GM18498 (cell line): Measurements from ENCODE around the gene DDI2.
"Not testable (repeated sequence)": the region's sequence is repeated elsewhere in the genome, so short reads cannot be mapped to it uniquely, and the experiment has no call there.

Experiments used
- ATAC-seq: cut with Tn5 transposase; IDR thresholded peaks from one replicate; pipeline ENCODE4 v1.9.1; 2021; ENCODE audit warnings: mild to moderate bottlenecking, moderate library complexity; ENCODE audit not compliant: unreplicated experiment

Gene DDI2

GRCh38 chr1:15617173-15618076, at the start of gene DDI2:
Gene DDI2, plus strand, starts transcription at chr1:15617458. Its CDS starts 213 bp downstream, at chr1:15617671.
- peak; percentile 72 for ATAC-seq

GRCh38 chr1:15568387-15569073, 48.7 kb upstream of the DDI2 start:
- ATAC-seq: no peak

GRCh38 chr1:15570861-15571260, 46.4 kb upstream of the DDI2 start:
- ATAC-seq: no peak

DNA sequence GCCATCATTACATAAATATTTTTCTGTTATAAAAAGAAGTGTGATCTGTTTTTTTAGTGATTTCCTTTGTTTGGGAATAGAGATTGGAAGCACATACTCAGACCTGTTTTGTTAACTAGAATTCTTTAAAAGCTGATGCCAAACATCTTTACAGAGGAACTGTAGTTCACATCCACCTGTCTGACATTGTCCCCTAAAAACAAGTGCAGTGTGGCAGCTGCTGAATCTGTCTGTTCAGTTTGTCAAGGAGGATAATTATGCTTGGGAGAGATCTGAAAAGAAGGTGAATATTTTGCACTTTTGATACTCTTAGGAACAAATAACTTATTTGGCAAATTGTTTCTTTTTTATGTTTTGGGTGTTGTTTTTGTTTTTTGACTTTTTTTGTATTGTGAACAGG, 46.0 kb upstream of the DDI2 start:
- no peak for ATAC-seq

DNA sequence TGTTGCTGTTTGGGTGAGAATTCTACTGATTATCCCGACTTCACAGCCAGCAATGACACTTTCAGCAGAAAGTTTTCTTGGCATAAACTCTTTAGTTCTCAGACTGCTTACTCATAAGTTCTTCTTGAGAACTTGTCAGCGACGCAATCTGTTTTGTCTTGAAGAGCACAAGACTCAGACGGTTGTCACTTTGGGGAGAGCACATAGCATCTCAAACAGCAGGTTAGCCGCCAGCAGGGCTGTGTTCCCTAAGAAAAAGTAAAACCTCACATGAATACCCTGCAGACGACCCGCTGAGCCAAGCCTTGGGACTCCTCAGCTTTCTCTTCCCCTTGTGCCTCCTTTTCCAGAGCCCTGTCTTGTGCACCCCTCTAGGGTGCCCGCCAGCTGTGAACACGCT, 43.8 kb upstream of the DDI2 start:
- ATAC-seq: no peak

DNA sequence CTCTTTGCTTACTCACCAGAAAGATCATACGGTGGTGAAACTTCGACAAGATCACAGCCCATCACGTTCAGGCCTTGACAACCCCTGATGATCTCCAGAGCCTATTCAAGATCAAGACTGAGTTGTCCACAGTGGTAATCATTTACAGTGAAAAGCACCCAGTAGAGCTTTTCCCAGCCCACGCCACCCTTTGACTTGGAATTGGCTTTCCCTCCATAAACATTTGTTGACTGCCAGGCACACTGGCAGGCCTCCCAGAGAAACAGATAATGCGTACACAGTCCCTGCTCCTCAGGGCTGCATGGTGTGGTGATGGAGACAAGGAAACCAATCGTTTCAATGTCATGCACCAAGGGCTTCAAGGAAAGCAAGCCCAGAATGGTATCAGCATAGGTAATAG, 42.5 kb upstream of the DDI2 start:
- no peak for ATAC-seq

- no peak for ATAC-seq
Measured at GRCh38 chr1:15575549-15576150, 41.6 kb upstream of the DDI2 start.

DNA sequence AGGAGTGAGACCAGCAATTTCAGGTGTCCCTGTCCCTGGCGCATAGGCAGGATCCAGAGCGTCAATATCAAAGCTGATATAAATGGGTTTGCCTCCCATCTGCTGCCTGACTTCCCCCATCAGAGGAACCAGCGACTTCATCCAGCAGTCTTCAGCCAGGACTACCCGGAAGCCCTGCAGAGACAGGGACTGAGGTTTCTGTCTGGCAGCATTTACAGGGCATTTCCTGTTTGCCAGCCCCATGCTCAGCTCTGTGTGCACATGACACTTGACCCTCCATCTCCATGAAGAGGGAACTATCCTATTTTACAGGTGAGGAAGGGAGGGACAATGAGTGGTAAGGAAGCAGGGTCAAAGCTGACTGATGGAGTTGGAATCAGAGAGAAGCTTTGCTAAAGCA, 39.6 kb upstream of the DDI2 start:
- ATAC-seq: no peak

- ATAC-seq: peak; percentile 38
Measured at GRCh38 chr1:15578921-15579682, 38.2 kb upstream of the DDI2 start.

GRCh38 chr1:15579683-15580047, 37.6 kb upstream of the DDI2 start:
- ATAC-seq: peak; percentile 41

DNA sequence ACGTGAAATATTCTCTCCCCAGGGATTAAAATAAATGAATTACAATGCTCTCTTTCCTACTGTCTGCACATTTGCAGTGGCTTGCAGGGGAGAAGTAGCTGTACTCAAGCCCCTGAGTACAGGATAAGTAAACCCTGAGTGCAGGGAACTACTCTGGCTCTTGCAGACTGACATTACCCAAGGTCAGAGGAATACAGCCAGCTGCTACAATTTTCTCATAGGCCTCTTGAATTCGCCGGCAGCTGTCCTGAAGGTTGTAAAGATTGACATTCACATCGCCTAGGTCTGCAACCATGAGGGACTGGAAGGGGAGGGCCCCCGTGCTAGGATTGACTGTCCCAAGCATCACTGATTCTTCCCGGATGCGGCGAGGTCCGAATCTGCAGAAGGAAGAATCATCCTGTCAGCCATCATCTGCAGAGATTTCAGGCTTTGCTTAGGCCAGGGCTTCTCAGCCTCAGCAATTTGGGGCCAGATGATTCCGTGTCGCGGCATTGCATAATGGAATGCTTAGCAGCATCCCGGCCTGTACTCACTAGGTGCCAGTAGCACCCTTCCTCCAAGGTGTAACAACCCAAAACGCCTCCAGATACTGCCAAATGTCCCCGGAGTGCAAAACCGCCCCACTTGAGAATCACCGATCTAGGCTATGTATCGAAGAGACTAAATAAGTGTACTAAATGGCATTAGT, 34.1 kb upstream of the DDI2 start:
- ATAC-seq: no peak

DNA sequence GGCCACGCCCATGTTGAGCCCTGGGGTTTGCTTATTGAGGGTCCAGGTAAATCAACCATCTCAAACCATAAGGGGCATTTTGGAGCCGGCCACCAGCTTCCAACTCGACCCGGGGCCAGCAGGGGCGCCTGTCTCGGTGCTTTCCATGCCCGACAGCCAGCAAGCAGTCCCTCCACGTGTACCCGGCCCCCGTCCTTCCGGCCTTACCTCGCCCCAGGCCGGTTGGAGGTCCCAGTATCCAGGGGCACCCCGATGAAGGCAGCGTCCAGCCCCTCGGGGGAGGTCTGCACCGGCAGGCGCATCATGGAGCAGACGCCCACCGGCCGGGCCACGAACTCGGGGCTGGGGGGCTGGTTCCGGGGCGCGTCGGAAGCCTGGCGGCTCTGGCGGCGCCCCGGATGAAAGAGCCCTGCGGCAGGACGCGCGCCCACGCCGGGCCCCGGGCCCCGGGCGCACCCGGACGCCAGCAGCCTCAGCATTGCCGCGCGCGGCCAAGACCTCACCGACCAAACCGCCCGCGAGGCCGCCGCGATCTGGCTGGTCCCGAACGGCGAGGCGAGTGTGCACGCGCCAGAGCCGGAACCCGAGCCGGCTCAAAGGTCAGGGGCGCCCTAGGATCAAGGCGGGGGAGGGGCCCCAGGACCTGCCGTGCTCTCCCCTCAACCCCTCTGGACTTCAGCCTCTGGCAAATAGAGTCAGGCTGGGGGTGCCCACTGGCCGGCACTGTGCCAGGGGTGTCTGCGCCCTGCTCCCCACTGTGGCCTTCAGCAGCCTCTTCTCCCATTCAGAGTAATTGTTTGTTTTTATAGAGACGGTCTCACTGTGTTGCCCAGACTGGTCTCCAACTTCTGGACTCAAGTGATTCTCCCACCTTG, 32.5 kb upstream of the DDI2 start, which contains the start of gene AGMAT:
Gene AGMAT, minus strand, starts transcription at position 563 of the 875 bp plus-strand sequence. Its CDS starts 84 bp downstream, at position 479.
- peak; percentile 78 for ATAC-seq

GRCh38 chr1:15592285-15592684, 25.0 kb upstream of the DDI2 start:
- no peak for ATAC-seq

- ATAC-seq: no peak
Measured at GRCh38 chr1:15595809-15596617, 21.2 kb upstream of the DDI2 start.

- ATAC-seq: no peak
Measured at GRCh38 chr1:15598436-15598835, 18.8 kb upstream of the DDI2 start.

DNA sequence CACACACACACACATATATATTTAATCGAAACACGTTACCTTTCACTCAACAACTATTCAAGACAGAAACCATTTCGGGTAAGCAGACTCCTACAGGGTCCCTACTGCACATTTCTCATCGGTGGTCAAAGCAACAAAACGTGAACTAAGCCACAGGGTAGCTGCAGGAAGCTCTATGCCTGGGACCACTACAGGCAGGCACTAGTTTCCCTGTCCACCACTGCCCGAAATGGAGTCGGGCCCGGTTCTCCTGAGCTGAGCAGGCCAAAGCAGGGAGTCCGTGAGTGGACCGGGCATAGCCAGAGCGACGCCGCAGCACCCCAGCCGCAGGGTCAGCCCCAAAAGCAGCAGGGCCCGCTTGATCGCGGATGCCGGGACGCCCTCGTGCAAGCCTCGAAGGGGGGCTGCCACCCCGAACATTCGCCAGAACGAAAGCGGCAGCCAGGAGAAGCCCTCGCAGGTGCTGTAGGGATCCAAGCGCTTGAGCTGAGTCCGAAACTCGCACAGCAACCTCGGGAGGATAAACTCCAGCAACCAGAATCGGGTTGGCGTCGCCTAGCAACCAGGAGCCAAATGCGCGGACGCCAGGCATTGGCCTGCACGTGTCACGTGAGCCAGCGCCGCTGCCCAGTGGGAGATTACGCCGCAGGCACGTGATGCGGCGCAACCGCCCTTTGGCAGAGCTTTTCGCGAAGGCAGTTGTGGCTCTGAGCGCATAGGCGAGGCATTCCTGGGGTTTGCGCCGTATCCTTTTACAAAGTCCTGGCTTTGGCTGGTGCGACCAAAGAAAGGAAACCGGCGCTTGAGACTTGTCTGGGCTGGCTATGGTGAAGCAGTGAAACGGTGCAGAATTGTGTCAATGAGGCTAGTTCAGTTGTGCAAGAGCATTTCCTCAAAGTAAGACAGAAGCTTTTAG, 13.9 kb upstream of the DDI2 start:
- peak; percentile 96 for ATAC-seq

GRCh38 chr1:15603966-15604282, 13.3 kb upstream of the DDI2 start:
- not testable (repeated sequence) for ATAC-seq

DNA sequence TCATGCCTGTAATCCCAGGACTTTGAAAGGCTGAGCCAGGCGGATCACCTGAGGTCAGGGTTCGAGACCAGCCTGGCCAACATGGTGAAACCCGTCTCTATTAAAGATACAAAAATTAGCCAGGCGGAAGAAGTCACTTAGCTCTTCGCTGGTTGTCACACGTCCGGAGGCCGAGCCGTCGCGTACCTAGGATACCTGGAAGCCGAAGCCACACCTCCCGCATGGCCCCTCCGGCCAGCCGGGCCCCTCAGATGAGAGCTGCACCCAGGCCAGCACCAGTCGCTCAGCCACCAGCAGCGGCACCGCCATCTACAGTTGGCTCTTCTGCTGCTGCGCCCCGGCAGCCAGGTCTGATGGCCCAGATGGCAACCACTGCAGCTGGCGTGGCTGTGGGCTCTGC, 12.9 kb upstream of the DDI2 start:
- not testable (repeated sequence) for ATAC-seq
